HEK293 (cell line): Measurements from ENCODE around the gene PRSS48.
A peak's percentile ranks its signal among the peaks of the same experiment; 100 is the strongest.

Experiments
- CTCF ChIA-PET: fragments of 350-600 bp; formaldehyde crosslinking; extraction: SDS; loops from one replicate; lab custom pipeline; 2021; ENCODE audit warnings: antibody characterized with exemption; lab: Yijun Ruan, JAX
- POLR2A ChIA-PET: fragments of 300-600 bp; formaldehyde crosslinking; extraction: SDS; loops from one replicate; lab custom pipeline; 2020; ENCODE audit warnings: antibody characterized with exemption, inconsistent platforms; lab: Yijun Ruan, JAX
- H3K27ac ChIP-seq: fragments of 200-500 bp; sonication (Bioruptor generic); 2 replicates; pipeline ENCODE4 v1.5.1; 2014; ENCODE audit warnings: low read depth, low read length, control low read depth, inconsistent platforms; ENCODE audit errors: extremely low read depth
- H3K36me3 ChIP-seq, 2 experiments: fragments of 200-500 bp in 1 of 2; sonication (Bioruptor generic) in 1 of 2; 1 replicate in 1 of 2; 2 replicates in 1 of 2; pipeline ENCODE4 v1.5.1; 2014 to 2017; ENCODE audit warnings: inconsistent platforms in 2 of 2, low read length in 2 of 2; ENCODE audit not compliant: control insufficient read depth in 2 of 2, insufficient read depth in 1 of 2
- H3K4me1 ChIP-seq: fragments of 200-500 bp; sonication (Bioruptor generic); 2 replicates; pipeline ENCODE4 v1.5.1; 2014; ENCODE audit warnings: mild to moderate bottlenecking, low read length, inconsistent platforms; ENCODE audit not compliant: control insufficient read depth, insufficient read depth
- H3K4me3 ChIP-seq: 2 replicates; pipeline ENCODE4 v1.5.1; 2011; ENCODE audit warnings: low read depth, mild to moderate bottlenecking, control low read depth, low read length, moderate library complexity
- H3K9me3 ChIP-seq: fragments of 200-500 bp; sonication (Bioruptor generic); 2 replicates; pipeline ENCODE4 v1.5.1; 2014; ENCODE audit warnings: low read depth, low read length, inconsistent platforms; ENCODE audit not compliant: control insufficient read depth, insufficient read depth
- AEBP2 ChIP-seq: fragments of 450-650 bp; formaldehyde crosslinking; IDR thresholded peaks from 2 replicates; pipeline ENCODE4 v1.5.1; 2016; ENCODE audit warnings: missing biosample characterization, missing genetic modification characterization, borderline replicate concordance
- CTCF ChIP-seq: fragments of 450-650 bp; formaldehyde crosslinking; IDR thresholded peaks from 2 replicates; pipeline ENCODE4 v1.5.1; 2016; ENCODE audit warnings: missing biosample characterization, missing genetic modification characterization
- GLIS1 ChIP-seq: fragments of 450-650 bp; formaldehyde crosslinking; IDR thresholded peaks from 2 replicates; pipeline ENCODE4 v1.5.1; 2016; ENCODE audit warnings: missing biosample characterization, missing genetic modification characterization
- IKZF3 ChIP-seq: fragments of 450-650 bp; IDR thresholded peaks from 2 replicates; pipeline ENCODE4 v1.5.0; 2018; ENCODE audit warnings: missing biosample characterization, mild to moderate bottlenecking, missing genetic modification characterization, moderate library complexity
- REST ChIP-seq: fragments of 450-650 bp; formaldehyde crosslinking; IDR thresholded peaks from 2 replicates; pipeline ENCODE4 v1.5.1; 2016; ENCODE audit warnings: missing biosample characterization, missing genetic modification characterization
- ZBTB6 ChIP-seq: fragments of 450-650 bp; formaldehyde crosslinking; IDR thresholded peaks from 2 replicates; pipeline ENCODE4 v1.5.1; 2017; ENCODE audit warnings: missing biosample characterization, missing genetic modification characterization
- ZFHX2 ChIP-seq: fragments of 450-650 bp; formaldehyde crosslinking; conservative IDR thresholded peaks from 2 replicates; pipeline ENCODE4 v1.5.1; 2016; ENCODE audit warnings: missing biosample characterization, missing genetic modification characterization
- ZNF10 ChIP-seq: fragments of 450-650 bp; formaldehyde crosslinking; IDR thresholded peaks from 2 replicates; pipeline ENCODE4 v1.5.1; 2017; ENCODE audit warnings: missing biosample characterization, missing genetic modification characterization
- ZNF19 ChIP-seq: fragments of 450-650 bp; formaldehyde crosslinking; IDR thresholded peaks from 2 replicates; pipeline ENCODE4; 2016; ENCODE audit warnings: missing biosample characterization, missing genetic modification characterization, low read depth
- ZNF266 ChIP-seq: fragments of 450-650 bp; formaldehyde crosslinking; IDR thresholded peaks from 2 replicates; pipeline ENCODE4 v1.5.1; 2016; ENCODE audit warnings: missing biosample characterization, missing genetic modification characterization, low read depth
- ZNF302 ChIP-seq: fragments of 450-650 bp; formaldehyde crosslinking; IDR thresholded peaks from 2 replicates; pipeline ENCODE4 v1.5.1; 2016; ENCODE audit warnings: missing biosample characterization, missing genetic modification characterization, low read depth
- ZNF335 ChIP-seq: fragments of 450-650 bp; formaldehyde crosslinking; conservative IDR thresholded peaks from 2 replicates; pipeline ENCODE4 v1.5.1; 2016; ENCODE audit warnings: missing biosample characterization, missing genetic modification characterization
- ZNF366 ChIP-seq: fragments of 450-650 bp; formaldehyde crosslinking; conservative IDR thresholded peaks from 2 replicates; pipeline ENCODE4 v1.5.1; 2016; ENCODE audit warnings: missing biosample characterization, missing genetic modification characterization
- ZNF510 ChIP-seq: fragments of 450-650 bp; formaldehyde crosslinking; IDR thresholded peaks from 2 replicates; pipeline ENCODE4 v1.5.1; 2018; ENCODE audit warnings: mild to moderate bottlenecking, missing genetic modification characterization, missing biosample characterization; ENCODE audit not compliant: insufficient replicate concordance
- ZNF518A ChIP-seq: fragments of 450-650 bp; formaldehyde crosslinking; conservative IDR thresholded peaks from 2 replicates; pipeline ENCODE4 v1.5.1; 2016; ENCODE audit warnings: low read depth, missing biosample characterization, missing genetic modification characterization
- ZNF549 ChIP-seq: fragments of 450-650 bp; IDR thresholded peaks from 2 replicates; pipeline ENCODE4 v1.5.1; 2018; ENCODE audit warnings: missing biosample characterization, missing genetic modification characterization, mild to moderate bottlenecking, inconsistent platforms, moderate library complexity
- ZNF555 ChIP-seq: fragments of 450-650 bp; formaldehyde crosslinking; conservative IDR thresholded peaks from 2 replicates; pipeline ENCODE4 v1.5.1; 2017; ENCODE audit warnings: missing biosample characterization, mild to moderate bottlenecking, missing genetic modification characterization, inconsistent platforms
- ZNF768 ChIP-seq: fragments of 450-650 bp; formaldehyde crosslinking; IDR thresholded peaks from 2 replicates; pipeline ENCODE4 v1.5.1; 2018; ENCODE audit warnings: missing biosample characterization, mild to moderate bottlenecking, missing genetic modification characterization
- ZSCAN4 ChIP-seq: fragments of 450-650 bp; formaldehyde crosslinking; IDR thresholded peaks from 2 replicates; pipeline ENCODE4 v1.5.1; 2017; ENCODE audit warnings: missing biosample characterization, missing genetic modification characterization

The PRSS48 gene

GRCh38 chr4:151316645-151317044 lies 39.7 kb downstream of the PRSS48 start:
- Histone ChIP-seq H3K4me3 (no peak overlapping the region), H3K27ac (no peak overlapping the region), H3K4me1 (peaks cover 6% of the 10 kb centered on the region; the same call in 1 of the 2 replicates), H3K9me3 (no peaks in the 10 kb centered on the region), H3K36me3 (no peaks in the 10 kb centered on the region)
- ChIA-PET CTCF (interaction anchor here (1.2 kb wide), 1 partner anchor 12 kb away, joined by 3 read pairs; no protein-coding TSS in a partner anchor), POLR2A (interaction anchor here (1.1 kb wide), 1 partner anchor 9 kb away, joined by 3 read pairs; the partner anchor contains the start of gene SH3D19)
- TF ChIP-seq AEBP2 (tag by site-specific recombination) (no peak), GLIS1 (tag by site-specific recombination) (no peak), ZNF10 (peak; percentile 48; the same call in 1 of the 2 replicates), ZFHX2 (tag by site-specific recombination) (no peak), ZNF518A (tag by site-specific recombination) (no peak), ZNF510 (no peak), ZNF768 (tag by site-specific recombination) (no peak), ZNF555 (tag by site-specific recombination) (no peak)

- H3K36me3 ChIP-seq = no peaks in the 10 kb centered on the region
- H3K27ac ChIP-seq = no peak overlapping the region
- CTCF ChIA-PET = no interaction called here
- H3K4me1 ChIP-seq = peaks cover 18% of the 10 kb centered on the region
- no peak overlapping the region for H3K4me3 ChIP-seq
- no peaks in the 10 kb centered on the region for H3K9me3 ChIP-seq
- POLR2A ChIA-PET = no interaction called here
- TF ChIP-seq IKZF3 (tag by site-specific recombination) (no peak), ZSCAN4 (no peak), ZNF302 (tag by site-specific recombination) (no peak), CTCF (tag by site-specific recombination) (no peak), ZNF266 (tag by site-specific recombination) (no peak), ZNF366 (no peak), ZNF335 (tag by site-specific recombination) (no peak), REST (no peak), ZNF19 (no peak), ZNF549 (tag by site-specific recombination) (no peak), ZBTB6 (tag by site-specific recombination) (no peak)
These were observed 41.5 kb downstream of the PRSS48 start for GRCh38 chr4:151318307-151319006.
